HCT116 (cell line): ENCODE data around the gene MADD. TPM values are rescaled to one million over a fixed set of nuclear protein-coding genes. Genes with fewer than 3 reads are reported as not detected.

Source experiments
- ATAC-seq: fragments of 200-7000 bp; cut with Tn5 transposase; 2 replicates; pipeline ENCODE4 v1.9.1; 2020; ENCODE audit warnings: mild to moderate bottlenecking, moderate library complexity
- BruUV-seq: library from RNA; stranded (reverse); fragments of 400-500 nt; replicated peaks from 2 replicates; lab custom pipeline; 2021; lab: Mats Ljungman, UMichigan
- CTCF ChIA-PET: fragments of 300-600 bp; sonication (Branson Sonifier 250); formaldehyde crosslinking; loops from one replicate; lab custom pipeline; 2021; ENCODE audit warnings: antibody characterized with exemption; lab: Charles Lee
- POLR2A ChIA-PET: fragments of 300-600, 350-600 bp; sonication (Branson Sonifier 250); formaldehyde crosslinking; loops from one replicate; lab custom pipeline; 2021; ENCODE audit warnings: antibody characterized with exemption; lab: Charles Lee
- RAD21 ChIA-PET, 2 experiments: fragments of 300-600 bp; sonication (Branson Sonifier 250); formaldehyde crosslinking; loops; one replicate each; lab custom pipeline; 2023; ENCODE audit warnings: low total read pairs in 2 of 2; ENCODE audit not compliant: uncharacterized antibody in 2 of 2, unreplicated experiment in 2 of 2, low non-redundant PET in 1 of 2; lab: Charles Lee
- DNase-seq: peaks from one replicate; pipeline ENCODE4 v3.0.0-alpha.2; 2010; ENCODE audit warnings: low read depth, low spot score
- H2AFZ ChIP-seq: fragments of 200-600 bp; shearing (Covaris generic), sonication (generic); 2 replicates; pipeline ENCODE4 v1.6.1; 2017; ENCODE audit warnings: low read depth, mixed run types, mixed read lengths, antibody characterized with exemption, low read length; ENCODE audit not compliant: poor library complexity, severe bottlenecking
- H3K27ac ChIP-seq: 2 replicates; pipeline ENCODE4 v1.5.1; 2012; ENCODE audit warnings: low read depth, low read length
- H3K27me3 ChIP-seq: fragments of 200-600 bp; sonication (generic); 2 replicates; pipeline ENCODE4 v1.6.1; 2016; ENCODE audit warnings: mixed run types, low read length, mixed read lengths; ENCODE audit not compliant: insufficient read depth
- H3K36me3 ChIP-seq, 2 experiments: fragments of 200-500 bp in 1 of 2; fragments of 200-600 bp in 1 of 2; sonication (Bioruptor generic) in 1 of 2; sonication (generic) in 1 of 2; 2 replicates each; pipeline versions ENCODE4 v1.5.1 to v1.6.1; 2014 to 2016; ENCODE audit warnings: low read length in 2 of 2, inconsistent platforms in 1 of 2, mixed read lengths in 1 of 2, mixed run types in 1 of 2; ENCODE audit not compliant: insufficient read depth in 2 of 2, control insufficient read depth in 1 of 2
- H3K4me1 ChIP-seq, 2 experiments: fragments of 200-600 bp in 1 of 2; sonication (generic) in 1 of 2; 2 replicates each; pipeline versions ENCODE4 v1.5.1 to v1.6.1; 2012 to 2017; ENCODE audit warnings: low read length in 2 of 2, inconsistent platforms in 1 of 2, mild to moderate bottlenecking in 1 of 2, mixed read lengths in 1 of 2, mixed run types in 1 of 2, moderate library complexity in 1 of 2; ENCODE audit not compliant: insufficient read depth in 2 of 2, control insufficient read depth in 1 of 2
- H3K4me2 ChIP-seq: fragments of 200-600 bp; sonication (generic); 2 replicates; pipeline ENCODE4 v1.6.1; 2017; ENCODE audit warnings: mixed run types, low read length, mixed read lengths
- H3K4me3 ChIP-seq, 2 experiments: fragments of 200-600 bp in 1 of 2; sonication (generic) in 1 of 2; replicated peaks in 1 of 2; 2 replicates each; pipeline ENCODE4 v1.5.1; 2011 to 2016; ENCODE audit warnings: low read length in 2 of 2, control low read depth in 1 of 2, low read depth in 1 of 2, mild to moderate bottlenecking in 1 of 2, mixed read lengths in 1 of 2, mixed run types in 1 of 2
- H3K79me2 ChIP-seq: fragments of 200-600 bp; sonication (generic); 2 replicates; pipeline ENCODE4 v1.6.1; 2017; ENCODE audit warnings: mild to moderate bottlenecking, mixed run types, low read length, moderate library complexity, mixed read lengths; ENCODE audit not compliant: insufficient read depth
- H3K9ac ChIP-seq: fragments of 200-600 bp; sonication (generic); 2 replicates; pipeline ENCODE4 v1.6.1; 2016; ENCODE audit warnings: low read length, mixed read lengths
- H3K9me2 ChIP-seq: fragments of 200-600 bp; sonication (generic), shearing (Covaris generic); 2 replicates; pipeline ENCODE4 v1.6.1; 2017; ENCODE audit warnings: mixed run types, mild to moderate bottlenecking, moderate library complexity; ENCODE audit not compliant: insufficient read depth
- H3K9me3 ChIP-seq, 2 experiments: fragments of 200-500 bp in 1 of 2; fragments of 200-600 bp in 1 of 2; sonication (Bioruptor generic) in 1 of 2; sonication (generic) in 1 of 2; 2 replicates each; pipeline ENCODE4 v1.6.1; 2014 to 2017; ENCODE audit warnings: low read length in 2 of 2, mixed read lengths in 2 of 2, inconsistent platforms in 1 of 2, low read depth in 1 of 2, mild to moderate bottlenecking in 1 of 2, mixed run types in 1 of 2, moderate library complexity in 1 of 2; ENCODE audit not compliant: control insufficient read depth in 1 of 2, insufficient read depth in 1 of 2
- H4K20me1 ChIP-seq: fragments of 200-600 bp; sonication (generic), shearing (Covaris generic); 2 replicates; pipeline ENCODE4 v1.6.1; 2017; ENCODE audit warnings: mixed run types, mild to moderate bottlenecking, moderate library complexity; ENCODE audit not compliant: insufficient read depth
- CBX3 ChIP-seq: IDR thresholded peaks from 2 replicates; pipeline ENCODE4 v1.6.1; 2012; ENCODE audit warnings: low read depth
- CEBPB ChIP-seq: IDR thresholded peaks from 2 replicates; pipeline ENCODE4 v1.6.1; 2012; ENCODE audit warnings: low read depth
- ELF1 ChIP-seq: IDR thresholded peaks from 2 replicates; pipeline ENCODE4 v1.6.1; 2012; ENCODE audit warnings: low read depth, borderline replicate concordance
- FOSL1 ChIP-seq: IDR thresholded peaks from 2 replicates; pipeline ENCODE4 v1.6.1; 2012; ENCODE audit warnings: low read depth
- SP1 ChIP-seq: IDR thresholded peaks from 2 replicates; pipeline ENCODE4 v1.6.1; 2012; ENCODE audit warnings: low read depth
- ZFX ChIP-seq: fragments of 450-650 bp; IDR thresholded peaks from 2 replicates; pipeline ENCODE4 v1.6.1; 2017
- intact Hi-C: fragments of 100-400 bp; cut with micrococcal nuclease; formaldehyde crosslinking; loops from 2 replicates; pipeline ENCODE4 v1.10.0; 2022
- total RNA-seq: library from RNA; stranded (reverse); gene quantifications from one replicate; pipeline ENCODE4 v1.2.1, GENCODE V29; 2021; ENCODE audit not compliant: unreplicated experiment
- TF ChIP-seq, protein P1 (sequence below): IDR thresholded peaks from 2 replicates; pipeline ENCODE4 v1.6.1; 2011; ENCODE audit warnings: mild to moderate bottlenecking, low read length, moderate library complexity; ENCODE audit not compliant: insufficient replicate concordance; ENCODE audit errors: extremely low read depth
- TF ChIP-seq, protein P2 (sequence below): IDR thresholded peaks from 2 replicates; pipeline ENCODE4 v1.6.1; 2012

MADD gene
- total RNA-seq, 1 experiment from 2014 or later, result 37.1 TPM

DNA sequence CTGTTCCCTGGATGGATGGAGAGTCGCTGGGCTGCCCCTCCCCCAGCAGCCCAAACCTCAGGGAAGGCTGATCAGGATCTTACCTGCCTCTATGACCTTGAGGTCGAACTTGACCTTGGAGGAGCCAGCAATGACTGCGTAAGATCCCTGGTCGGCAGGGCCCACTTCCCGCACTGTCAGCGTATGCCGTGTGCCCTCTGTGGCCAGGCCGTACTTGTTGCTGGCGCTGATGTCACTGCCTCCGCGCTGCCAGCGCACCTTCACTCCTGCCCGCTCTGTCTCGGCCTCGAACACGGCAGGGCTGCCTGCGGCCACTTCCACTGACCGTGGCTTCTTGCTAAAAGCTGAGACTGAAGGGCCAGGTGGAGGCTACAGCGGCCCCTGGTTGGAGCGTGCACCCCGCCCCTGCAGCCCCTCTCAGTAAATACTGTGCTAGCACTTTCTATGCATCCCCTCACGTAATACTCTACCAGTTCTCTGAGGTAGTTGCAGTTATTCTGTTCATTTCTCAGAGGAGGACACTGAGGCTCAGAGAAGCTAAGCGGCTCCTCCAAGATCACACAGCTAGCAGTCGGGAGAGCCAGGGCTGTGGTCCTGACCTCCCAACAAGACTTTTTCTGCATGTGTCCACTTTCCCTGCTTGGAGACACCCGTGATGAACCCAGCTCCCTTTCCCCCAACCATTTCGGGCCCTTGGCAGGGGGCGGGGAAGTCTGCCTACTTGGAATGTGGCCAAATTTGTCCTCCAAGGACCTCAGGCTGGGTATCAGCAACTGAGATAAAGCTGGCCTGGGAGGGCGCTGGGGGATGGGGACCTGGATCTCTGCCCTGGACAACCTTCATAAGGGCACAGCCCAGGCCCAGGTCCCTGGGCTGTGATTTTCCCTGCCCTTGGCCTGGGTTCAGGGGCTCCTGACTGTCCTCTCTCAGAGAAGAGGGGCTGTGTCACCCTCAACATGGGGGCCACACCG lies 81.5 kb downstream of the MADD start:
- POLR2A ChIA-PET, result no interaction called here
- TF ChIP-seq ELF1, result no peak
- TF ChIP-seq CEBPB, result no peak
- no peak for TF ChIP-seq CBX3
- no peak for TF ChIP-seq FOSL1
- no peak for TF ChIP-seq ZFX
- TF ChIP-seq, protein P1, sequence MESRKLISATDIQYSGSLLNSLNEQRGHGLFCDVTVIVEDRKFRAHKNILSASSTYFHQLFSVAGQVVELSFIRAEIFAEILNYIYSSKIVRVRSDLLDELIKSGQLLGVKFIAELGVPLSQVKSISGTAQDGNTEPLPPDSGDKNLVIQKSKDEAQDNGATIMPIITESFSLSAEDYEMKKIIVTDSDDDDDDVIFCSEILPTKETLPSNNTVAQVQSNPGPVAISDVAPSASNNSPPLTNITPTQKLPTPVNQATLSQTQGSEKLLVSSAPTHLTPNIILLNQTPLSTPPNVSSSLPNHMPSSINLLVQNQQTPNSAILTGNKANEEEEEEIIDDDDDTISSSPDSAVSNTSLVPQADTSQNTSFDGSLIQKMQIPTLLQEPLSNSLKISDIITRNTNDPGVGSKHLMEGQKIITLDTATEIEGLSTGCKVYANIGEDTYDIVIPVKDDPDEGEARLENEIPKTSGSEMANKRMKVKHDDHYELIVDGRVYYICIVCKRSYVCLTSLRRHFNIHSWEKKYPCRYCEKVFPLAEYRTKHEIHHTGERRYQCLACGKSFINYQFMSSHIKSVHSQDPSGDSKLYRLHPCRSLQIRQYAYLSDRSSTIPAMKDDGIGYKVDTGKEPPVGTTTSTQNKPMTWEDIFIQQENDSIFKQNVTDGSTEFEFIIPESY, result no peak
- TF ChIP-seq, protein P2, sequence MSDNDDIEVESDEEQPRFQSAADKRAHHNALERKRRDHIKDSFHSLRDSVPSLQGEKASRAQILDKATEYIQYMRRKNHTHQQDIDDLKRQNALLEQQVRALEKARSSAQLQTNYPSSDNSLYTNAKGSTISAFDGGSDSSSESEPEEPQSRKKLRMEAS, result no peak
- no peak for TF ChIP-seq SP1
- H3K4me2 ChIP-seq, result no peak overlapping the region
- H2AFZ ChIP-seq, result no peak overlapping the region
- intact Hi-C loops, result loop anchor here (10.0 kb wide), 1 partner anchor 97 kb away; the partner anchor contains the start of gene NR1H3
- no peaks in the 10 kb centered on the region for H3K9me3 ChIP-seq
- no peak for DNase-seq
- no peaks in the 10 kb centered on the region for H4K20me1 ChIP-seq
- no peaks in the 10 kb centered on the region for H3K9me2 ChIP-seq
- no TSS peak for BruUV-seq
- no peaks in the 10 kb centered on the region for H3K36me3 ChIP-seq
- no peaks in the 10 kb centered on the region for H3K79me2 ChIP-seq
- no peak for ATAC-seq
- CTCF ChIA-PET, result no interaction called here
- H3K27ac ChIP-seq, result no peak overlapping the region
- H3K27me3 ChIP-seq, result no peaks in the 10 kb centered on the region
- peaks cover 0 to 13% of the 10 kb centered on the region in 2 experiments; a peak in 2 of 4 replicates for H3K4me1 ChIP-seq
- RAD21 ChIA-PET, result no interaction called here
- H3K9ac ChIP-seq, result no peak overlapping the region
- H3K4me3 ChIP-seq, result no peak overlapping the region
